NCI-H345 treated with DMSO at 0.1 percent for 48 hours (cell line): ENCODE results near the gene STARD8.
"Not testable (repeated sequence)": the region's sequence is repeated elsewhere in the genome, so short reads cannot be mapped to it uniquely, and the experiment has no call there.

Source experiments
- DNase-seq: peaks from one replicate; lab custom pipeline; 2025; ENCODE audit not compliant: unreplicated experiment; lab: John Stamatoyannopoulos, UW

STARD8 gene

DNA sequence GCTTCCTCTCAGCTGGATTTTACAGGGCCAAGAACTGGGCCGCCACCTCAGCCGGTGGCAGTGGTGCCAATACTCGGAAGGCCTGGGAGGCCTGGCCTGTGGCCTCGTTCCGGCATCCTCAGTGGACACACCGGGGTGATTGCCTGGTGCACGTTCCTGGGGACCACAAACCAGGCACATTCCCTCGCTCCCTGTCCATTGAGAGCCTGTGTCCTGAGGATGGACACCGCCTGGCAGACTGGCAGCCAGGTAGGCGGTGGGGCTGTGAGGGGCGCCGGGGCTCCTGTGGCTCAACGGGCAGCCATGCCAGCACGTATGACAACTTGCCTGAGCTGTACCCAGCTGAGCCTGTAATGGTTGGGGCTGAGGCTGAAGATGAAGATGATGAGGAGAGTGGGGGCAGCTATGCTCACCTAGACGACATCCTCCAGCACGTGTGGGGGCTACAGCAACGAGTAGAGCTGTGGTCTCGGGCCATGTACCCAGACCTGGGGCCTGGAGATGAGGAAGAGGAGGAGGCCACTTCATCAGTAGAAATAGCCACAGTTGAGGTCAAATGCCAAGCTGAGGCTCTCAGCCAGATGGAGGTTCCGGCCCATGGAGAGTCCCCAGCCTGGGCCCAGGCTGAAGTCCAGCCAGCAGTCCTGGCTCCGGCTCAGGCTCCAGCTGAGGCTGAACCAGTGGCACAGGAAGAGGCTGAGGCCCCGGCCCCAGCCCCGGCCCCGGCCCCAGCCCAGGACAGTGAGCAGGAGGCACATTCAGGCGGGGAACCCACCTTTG, 70.4 kb downstream of the STARD8 start:
- DNase-seq, result no peak

DNA sequence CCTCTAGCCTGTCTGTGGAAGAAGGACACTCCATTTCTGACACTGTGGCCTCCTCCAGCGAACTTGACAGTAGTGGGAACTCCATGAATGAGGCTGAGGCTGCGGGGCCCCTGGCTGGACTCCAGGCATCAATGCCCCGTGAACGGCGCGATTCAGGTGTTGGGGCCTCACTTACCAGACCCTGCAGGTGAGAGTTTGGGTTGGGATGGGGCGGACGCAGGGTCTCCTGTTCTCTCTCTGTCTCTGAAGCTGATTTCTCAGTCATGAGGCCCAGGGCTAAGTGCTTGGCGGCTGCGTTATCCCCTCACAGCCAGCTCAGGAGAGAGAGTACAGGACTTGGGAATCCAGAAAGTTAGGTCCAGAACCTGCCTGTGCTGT, 71.0 kb downstream of the STARD8 start:
- DNase-seq, result no peak

DNA sequence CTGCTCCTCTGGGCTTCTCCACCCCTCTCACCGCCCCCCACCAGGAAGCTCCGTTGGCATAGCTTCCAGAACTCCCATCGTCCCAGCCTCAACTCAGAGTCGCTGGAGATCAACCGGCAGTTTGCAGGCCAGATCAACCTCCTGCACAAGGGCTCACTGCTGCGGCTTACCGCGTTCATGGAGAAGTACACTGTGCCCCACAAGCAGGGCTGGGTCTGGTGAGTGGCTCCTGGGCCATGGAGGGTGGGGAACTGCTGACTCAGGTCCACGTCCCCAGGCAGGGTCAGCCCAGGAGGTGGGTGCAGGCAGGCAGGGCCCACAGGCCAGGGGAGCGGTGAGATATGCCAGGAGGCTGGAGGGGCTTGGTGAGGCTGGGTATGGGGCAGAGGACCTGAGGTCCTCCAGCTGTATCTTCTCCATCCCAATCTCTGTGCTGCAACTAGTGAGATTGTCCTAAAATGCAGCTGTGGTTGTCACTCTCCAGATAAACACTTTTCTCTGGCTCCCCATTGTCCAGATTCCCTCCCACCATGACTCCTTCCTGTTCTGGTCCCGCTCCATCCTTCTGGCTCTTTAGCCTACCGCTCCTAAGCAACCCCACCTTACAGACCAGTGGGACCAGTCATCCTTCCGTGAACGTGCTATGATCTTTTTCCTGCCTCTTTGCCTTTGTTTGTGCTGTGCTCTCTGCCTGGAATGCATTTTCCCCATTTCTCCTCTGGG, 71.9 kb downstream of the STARD8 start:
- no peak for DNase-seq

DNA sequence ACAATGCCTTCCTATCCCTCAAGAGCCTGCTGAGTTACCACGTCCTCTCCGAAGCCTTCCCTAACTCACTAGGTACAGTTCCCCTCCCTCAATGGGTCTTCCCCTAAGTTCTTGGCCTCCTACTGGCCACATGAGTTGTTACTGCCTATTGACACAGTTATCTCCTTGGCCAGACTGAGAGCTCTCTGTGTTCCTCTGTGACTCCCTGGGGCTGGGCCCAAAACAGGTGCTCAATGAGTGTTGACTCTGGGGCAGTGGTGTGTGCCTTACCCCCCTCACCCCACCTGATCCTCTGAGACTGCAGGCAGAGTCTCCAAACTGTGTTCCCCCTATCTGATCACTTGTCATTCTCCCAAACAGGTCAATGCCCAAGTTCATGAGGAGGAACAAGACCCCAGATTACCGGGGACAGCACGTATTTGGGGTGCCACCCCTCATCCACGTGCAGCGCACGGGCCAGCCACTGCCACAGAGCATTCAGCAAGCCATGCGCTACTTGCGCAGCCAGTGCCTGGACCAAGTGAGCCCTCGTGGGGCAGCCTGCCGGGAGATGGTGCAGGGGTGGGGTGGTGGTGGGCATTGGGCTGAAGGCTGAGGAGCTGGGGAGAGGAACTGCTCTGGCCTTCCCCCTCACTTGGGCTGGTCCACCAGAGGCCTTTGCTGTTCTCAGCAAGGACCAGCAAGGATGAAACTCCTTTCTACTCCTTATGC, 72.6 kb downstream of the STARD8 start:
- no peak for DNase-seq

DNA sequence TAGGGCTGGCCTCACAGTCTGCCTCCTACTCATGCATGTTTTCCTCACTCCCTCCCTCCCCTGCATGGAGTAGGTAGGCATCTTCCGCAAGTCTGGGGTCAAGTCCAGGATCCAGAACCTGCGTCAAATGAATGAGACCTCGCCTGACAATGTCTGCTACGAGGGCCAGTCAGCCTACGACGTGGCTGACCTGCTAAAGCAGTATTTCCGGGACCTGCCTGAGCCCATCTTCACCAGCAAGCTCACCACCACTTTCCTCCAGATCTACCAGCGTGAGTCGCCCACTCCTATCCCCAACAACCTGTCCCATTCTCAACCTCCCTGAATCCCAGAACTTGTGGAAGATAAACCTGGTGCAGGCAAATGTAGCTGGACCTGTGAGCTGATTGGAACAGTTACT, 73.4 kb downstream of the STARD8 start:
- no peak for DNase-seq

DNA sequence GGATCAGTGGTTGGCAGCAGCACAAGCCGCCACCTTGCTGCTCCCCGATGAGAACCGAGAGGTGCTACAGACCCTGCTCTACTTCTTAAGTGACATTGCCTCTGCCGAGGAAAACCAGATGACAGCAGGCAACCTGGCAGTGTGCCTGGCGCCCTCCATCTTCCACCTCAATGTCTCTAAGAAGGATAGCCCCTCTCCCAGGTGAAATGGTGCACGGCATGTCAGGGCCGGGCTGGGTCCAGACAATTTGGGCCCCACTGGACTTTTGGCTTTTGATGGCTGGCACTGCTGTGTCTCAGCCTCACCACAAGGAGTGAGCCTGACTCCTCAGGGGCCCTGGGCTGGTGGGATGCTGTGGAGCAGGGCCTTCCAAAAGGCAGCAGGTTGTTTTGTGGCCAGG, 74.1 kb downstream of the STARD8 start:
- no peak for DNase-seq

DNA sequence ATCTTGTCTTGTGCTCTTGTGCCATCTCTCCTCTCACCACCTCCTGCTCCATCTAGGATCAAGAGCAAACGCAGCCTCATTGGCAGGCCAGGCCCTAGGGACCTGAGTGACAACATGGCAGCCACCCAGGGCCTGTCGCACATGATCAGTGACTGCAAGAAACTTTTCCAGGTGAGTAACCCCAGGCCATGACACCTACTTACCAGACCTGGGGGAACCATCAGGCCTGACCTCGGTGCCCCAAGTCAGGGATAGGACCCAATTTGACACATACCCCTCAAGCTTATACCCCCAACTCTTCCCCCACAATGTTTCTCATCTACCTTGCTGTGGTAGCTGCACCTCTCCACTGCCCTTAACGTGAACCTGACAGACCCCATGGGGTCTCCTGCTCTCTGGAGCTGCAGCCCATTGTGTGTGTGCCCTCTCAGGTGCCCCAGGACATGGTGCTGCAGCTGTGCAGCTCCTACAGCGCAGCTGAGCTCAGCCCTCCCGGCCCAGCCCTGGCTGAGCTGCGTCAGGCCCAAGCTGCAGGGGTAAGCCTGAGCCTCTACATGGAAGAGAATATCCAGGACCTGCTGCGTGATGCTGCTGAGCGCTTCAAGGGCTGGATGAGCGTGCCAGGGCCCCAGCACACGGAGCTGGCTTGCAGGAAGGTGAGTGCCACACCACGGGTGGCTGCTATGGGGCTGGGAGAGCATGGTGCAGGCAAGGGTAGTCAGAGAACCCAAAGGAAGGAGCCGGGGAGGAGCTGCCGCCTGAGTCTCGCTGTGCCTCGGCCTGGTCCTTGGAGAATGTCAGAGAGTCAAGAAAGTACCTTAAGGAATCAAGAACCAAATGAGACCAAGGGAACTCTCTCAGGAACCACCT, 74.8 kb downstream of the STARD8 start:
- no peak for DNase-seq

DNA sequence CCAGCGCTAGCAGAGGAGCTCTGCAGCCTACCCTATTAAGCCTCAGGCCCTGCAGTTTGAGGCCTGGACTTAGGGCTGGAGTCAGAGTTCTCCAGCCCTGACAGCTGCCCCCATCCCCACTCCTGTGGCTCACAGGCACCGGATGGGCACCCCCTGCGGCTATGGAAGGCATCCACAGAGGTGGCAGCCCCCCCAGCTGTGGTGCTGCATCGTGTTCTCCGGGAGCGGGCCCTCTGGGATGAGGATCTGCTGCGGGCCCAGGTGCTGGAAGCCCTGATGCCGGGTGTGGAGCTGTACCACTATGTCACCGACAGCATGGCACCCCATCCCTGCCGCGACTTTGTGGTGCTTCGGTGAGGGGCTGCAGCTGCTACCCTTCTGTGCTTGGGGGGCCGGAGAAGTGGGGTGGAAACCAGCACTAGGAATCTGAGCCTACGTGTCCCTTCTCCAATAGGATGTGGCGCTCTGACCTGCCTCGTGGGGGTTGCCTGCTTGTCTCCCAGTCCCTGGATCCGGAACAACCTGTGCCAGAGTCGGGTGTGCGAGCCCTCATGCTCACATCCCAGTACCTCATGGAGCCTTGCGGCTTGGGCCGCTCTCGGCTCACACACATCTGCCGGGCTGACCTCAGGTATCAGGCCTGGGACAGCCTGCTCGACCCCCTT, 76.2 kb downstream of the STARD8 start:
- no peak for DNase-seq

DNA sequence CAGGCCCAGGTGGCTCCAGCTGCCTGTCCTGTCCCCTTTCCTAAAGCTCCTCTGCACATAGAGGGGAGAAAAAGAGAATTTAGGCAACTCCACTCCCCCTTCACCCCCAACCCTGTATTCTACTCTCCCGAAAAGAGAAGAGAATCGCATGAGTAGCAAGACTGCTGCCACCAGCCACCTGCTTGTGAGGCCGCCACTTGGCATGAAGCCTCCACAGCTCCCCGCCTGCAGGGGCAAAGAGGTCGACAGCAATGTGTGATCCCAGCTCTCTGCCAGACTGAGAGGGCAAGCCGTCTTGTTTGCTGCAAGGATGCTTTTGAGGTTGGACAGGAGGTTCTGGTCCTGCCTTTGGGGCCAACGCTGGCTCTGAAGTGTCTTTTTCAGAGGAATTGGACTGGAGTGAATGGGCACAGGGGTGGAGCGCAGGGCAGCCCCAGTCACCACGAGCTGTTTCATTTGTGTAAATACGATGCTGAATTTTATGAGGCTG, 77.1 kb downstream of the STARD8 start:
- DNase-seq, result no peak

DNA sequence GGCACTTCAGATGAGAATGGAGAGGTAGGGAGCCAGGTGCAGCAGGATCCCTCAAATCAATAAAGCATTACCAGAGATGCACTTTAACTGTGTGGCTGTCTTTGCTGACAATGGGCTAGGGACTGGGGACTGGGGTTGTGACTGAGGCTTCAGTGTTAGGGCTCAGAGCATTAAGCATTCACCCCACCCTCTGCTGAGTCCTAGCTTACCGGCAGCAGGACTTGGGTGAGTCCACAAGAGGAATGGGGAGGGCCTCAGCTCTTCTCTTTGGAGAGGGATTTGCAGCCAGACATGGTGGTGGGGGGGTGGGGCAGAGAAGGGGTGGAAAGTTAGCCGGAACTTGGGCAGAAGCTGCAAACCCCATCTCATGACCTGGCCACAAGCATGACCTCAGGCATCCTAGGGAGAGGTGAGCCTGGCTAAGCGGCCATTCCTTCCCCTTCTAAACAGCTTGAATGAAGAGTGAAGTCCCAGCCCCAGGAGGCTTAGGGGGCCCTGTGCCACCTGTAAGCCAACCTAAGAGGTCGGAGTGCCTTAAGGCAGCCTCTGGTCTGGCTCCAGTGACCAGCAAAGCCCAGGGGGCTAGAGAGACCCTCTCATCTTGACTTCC, 78.4 kb downstream of the STARD8 start:
- DNase-seq, result no peak

DNA sequence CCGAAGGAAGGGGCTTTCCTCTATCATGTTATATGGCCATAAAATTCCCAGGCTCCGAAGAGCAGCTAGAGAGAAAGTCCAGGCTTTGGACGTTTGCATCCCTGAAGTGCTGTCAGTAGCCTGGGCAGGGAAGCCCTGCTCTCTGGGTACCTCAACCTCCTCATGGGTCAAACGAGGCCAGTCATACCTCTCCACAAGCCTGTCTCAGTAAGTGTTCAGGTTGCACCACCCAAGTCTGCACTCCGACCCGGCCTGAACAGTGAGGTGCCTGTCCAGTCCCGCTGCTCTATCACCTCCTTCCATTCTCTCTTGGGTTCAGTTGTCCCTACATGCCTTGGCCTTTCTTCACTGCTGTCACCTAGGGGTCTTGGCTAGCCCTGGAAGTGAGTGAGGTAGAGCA, 78.9 kb downstream of the STARD8 start:
- DNase-seq, result no peak

DNA sequence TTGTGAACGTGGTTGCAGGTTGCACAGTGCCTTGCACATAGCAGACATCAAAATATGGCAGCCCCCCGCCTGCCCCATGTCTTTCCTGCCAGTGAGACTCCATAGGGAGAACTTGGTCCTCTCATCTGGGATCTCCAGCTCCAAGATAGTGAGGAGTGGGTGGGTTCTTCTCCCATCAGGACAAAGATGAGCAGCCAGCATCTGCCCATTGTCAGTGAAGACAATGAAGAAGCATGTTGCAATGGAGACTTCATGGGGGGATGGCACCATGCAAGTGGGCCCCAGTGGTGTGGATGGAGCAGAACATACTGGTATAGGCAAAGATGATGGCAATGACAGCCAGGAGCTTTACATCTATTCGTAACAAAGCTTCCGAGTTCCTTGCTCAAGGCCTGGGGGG, 80.2 kb downstream of the STARD8 start:
- DNase-seq, result no peak

DNA sequence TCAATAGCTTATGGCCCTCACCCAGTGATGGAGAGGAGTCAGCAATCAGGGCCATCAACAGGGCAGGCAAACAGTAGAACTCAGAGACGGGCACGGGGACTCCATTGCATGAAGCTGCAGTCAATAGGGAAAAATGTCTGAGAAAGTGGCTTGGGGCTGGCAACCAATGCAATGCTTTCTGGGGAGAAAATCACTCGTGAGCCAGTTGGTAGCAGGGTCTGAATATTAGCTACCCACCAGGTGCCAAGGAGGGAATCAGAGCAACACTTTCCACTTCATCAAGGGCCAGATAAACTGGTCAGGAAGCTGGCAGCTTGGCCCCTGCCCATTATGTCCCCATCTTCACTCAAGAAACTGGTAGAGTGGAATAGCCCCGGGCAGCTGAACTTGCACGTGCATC, 80.7 kb downstream of the STARD8 start:
- no peak for DNase-seq

DNA sequence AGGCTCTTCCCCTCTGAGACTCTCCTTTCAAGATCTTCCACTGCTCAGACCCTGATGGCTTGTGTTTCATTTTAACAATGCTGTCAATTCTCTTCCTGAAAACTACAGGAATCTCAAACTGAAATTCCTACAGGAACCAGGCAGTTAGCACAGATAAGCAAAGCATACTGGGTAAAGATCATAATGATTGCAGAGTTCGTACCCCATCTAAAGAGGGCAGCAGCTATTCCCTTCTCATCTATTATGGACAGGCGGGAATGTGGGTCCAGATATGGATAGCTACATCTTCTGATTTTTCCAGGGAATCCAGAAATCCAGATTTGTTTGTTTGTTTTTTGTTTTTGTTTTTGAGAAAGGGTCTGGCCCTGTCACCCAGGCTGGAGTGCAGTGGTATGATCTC, 83.8 kb downstream of the STARD8 start:
- no peak for DNase-seq

DNA sequence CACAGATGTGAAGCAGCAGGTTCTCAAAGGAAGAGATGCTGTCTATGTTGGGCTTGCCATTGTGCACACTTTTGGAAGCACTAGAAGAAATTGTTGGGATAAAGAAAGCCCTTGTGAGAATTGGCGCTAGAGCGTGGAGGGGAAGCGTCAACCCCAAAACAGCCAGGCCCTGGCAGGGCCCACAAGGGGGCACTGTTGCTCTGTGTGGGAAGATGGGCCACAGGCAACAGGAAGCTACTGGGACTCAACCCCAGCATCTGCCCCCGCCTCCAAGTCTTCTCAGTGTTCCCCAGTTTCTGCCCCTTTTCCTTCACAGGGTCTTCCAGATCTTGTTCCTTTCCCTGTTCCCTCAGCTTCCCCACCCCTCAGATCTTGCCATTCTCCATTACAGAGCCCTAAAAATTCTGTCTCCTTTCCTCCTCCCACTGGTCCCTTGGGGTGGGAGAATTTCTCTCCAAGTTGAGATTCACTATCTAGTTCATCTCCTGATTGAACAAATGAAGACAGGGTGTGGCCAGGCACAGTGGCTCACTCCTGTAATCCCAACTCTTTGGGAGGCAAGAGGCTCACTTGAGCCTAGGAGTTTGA, 85.5 kb downstream of the STARD8 start:
- no peak for DNase-seq

DNA sequence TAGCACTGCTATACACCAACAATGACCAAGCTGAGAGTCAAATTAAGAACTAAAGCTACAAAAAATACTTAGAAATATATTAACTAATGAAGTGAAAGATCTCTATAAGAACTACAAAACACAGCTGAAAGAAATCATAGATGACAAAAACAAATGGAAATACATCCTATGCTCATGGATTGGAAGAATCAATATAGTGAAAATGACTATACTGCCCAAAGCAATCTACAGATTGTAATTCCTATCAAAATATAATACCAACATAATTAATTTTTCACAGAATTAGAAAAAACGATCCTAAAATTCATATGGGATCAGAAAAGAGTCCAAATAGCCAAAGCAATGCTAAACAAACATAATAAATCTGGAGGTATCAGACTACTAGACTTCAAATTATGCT, 87.8 kb downstream of the STARD8 start:
- no peak for DNase-seq

DNA sequence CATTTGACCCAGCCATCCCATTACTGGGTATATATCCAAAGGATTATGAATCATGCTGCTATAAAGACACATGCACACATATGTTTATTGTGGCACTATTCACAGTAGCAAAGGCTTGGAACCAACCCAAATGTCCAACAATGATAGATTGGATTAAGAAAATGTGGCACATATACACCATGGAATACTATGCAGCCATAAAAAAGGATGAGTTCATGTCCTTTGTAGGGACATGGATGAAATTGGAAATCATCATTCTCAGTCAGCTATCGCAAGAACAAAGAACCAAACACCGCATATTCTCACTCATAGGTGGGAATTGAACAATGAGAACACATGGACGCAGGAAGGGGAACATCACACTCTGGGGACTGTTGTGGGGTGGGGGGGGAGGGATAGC, 94.4 kb downstream of the STARD8 start:
- not testable (repeated sequence) for DNase-seq

DNA sequence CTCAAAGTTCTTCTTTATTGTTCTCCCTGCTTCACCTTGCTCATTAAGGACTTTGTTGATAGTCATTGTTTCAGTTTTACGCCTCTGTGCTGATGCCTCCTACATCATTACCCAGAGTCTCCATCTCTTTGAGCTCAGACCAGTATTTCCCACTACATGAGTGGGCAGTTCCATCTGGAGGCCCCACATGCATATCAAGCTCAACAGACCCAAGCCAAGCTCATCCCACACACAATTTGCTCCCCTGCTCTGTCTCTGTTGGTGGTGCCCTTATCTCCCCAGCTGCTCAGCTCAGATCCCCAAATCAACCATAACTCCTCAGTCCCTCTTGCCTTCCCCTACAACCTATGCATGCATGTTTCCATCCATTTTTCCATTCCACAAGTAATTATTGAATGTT, 96.3 kb downstream of the STARD8 start:
- DNase-seq, result no peak

DNA sequence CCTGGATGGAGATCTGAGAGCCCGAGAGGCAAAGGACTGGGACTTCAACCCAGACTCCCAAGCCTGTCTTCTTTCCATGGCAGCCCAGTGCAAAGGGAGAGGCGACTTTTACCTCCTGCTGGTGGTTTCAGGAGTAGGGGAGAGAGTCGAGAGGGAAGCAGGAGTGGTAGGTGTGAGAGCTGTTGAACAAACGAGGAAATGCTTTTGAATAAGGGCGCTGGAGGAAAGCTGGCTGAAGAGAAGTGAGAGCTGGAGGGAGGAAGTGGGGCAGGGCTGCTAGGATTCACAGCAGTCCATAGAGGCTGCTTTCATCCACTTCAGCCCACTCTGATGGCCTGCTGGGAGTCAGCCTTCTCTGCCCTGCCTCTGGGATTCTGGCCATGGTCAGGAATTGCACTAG, 99.5 kb downstream of the STARD8 start:
- DNase-seq, result no peak

DNA sequence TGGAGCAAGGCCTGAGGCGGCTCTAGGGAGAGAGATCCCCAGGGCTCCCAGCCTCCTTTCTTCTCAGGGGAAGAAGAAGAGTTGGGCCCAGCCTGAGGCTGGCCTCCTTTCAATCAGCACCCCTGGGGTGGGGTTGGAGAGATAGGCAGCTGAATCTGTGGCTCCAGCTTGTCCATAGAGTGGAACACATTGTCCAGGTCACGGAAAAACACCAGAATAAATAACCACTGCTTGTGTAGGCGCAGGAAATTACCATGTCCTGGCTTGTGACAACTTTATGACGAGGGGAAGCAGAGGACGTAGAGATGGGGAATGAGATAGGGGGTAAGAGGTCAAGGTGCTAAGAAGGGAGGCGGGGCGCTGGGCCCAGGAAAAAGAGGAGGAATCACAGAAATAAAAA, 100.6 kb downstream of the STARD8 start:
- DNase-seq, result no peak
